ENCODE measurements around the gene SLC28A2.

Gene SLC28A2, protein sequence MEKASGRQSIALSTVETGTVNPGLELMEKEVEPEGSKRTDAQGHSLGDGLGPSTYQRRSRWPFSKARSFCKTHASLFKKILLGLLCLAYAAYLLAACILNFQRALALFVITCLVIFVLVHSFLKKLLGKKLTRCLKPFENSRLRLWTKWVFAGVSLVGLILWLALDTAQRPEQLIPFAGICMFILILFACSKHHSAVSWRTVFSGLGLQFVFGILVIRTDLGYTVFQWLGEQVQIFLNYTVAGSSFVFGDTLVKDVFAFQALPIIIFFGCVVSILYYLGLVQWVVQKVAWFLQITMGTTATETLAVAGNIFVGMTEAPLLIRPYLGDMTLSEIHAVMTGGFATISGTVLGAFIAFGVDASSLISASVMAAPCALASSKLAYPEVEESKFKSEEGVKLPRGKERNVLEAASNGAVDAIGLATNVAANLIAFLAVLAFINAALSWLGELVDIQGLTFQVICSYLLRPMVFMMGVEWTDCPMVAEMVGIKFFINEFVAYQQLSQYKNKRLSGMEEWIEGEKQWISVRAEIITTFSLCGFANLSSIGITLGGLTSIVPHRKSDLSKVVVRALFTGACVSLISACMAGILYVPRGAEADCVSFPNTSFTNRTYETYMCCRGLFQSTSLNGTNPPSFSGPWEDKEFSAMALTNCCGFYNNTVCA

DNA sequence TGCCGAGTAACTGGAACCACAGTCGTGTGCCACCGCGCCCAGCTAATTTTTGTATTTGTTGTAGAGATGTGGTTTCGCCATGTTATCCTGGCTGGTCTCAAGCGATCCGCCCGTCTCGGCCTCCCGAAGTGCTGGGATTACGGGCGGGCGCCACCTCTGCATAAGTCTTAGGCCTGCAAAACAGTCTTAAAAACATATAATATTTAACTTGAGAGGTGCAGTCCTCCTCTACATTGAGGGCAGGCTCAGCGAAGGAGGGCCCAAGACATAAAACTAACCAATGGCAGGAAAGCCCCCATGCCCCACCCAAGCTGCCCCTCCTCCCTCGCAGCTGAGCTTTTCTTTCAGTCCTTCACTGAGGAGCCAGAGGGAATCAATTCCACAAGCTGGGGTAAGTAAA is at the start of gene SLC28A2:
Gene SLC28A2 (plus strand): TSS at position 347 of the 400 bp plus-strand sequence. CDS start 982 bp downstream, outside the sequence.
- Mint-ChIP-seq H3K36me3 (ENCODE audit: low read depth) (no peaks in the 10 kb centered on the region), H3K4me1 (no peaks in the 10 kb centered on the region), H3K27ac (no peak within 1 kb of the TSS), H3K9me3 (peaks cover under 1% of the 10 kb centered on the region), H3K4me3 (no peak within 1 kb of the TSS), H3K27me3 (ENCODE audit: low read depth, poor library complexity) (no peaks in the 10 kb centered on the region)
- DNase-seq: no peak
- TF ChIP-seq, protein P1, sequence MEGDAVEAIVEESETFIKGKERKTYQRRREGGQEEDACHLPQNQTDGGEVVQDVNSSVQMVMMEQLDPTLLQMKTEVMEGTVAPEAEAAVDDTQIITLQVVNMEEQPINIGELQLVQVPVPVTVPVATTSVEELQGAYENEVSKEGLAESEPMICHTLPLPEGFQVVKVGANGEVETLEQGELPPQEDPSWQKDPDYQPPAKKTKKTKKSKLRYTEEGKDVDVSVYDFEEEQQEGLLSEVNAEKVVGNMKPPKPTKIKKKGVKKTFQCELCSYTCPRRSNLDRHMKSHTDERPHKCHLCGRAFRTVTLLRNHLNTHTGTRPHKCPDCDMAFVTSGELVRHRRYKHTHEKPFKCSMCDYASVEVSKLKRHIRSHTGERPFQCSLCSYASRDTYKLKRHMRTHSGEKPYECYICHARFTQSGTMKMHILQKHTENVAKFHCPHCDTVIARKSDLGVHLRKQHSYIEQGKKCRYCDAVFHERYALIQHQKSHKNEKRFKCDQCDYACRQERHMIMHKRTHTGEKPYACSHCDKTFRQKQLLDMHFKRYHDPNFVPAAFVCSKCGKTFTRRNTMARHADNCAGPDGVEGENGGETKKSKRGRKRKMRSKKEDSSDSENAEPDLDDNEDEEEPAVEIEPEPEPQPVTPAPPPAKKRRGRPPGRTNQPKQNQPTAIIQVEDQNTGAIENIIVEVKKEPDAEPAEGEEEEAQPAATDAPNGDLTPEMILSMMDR (IDR thresholded peaks at IDR 0.05): no peak

DNA sequence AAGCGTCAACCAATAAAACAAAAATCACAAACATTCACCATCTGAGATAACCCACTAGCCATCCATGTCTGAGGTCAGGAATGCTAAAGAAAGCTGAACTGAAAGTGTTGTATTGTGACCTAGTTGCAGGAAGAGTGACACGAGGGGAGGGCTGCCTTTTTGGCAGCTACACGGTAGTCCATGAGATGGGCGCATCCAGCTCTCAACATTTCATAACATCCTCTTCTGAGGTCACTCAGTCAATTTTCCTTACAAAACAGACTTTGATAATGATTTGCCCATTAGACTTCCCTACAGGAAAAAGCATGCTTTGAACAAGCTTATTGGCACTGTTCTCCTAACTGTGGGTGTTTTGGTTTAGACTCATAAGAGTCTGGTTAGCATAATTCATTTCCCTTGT is 48.9 kb upstream of the SLC28A2 start:
- TF ChIP-seq, protein P1 (IDR thresholded peaks at IDR 0.05): no peak
- Mint-ChIP-seq H3K36me3 (ENCODE audit: low read depth) (no peaks in the 10 kb centered on the region), H3K9me3 (no peaks in the 10 kb centered on the region), H3K4me1 (peaks cover 3% of the 10 kb centered on the region), H3K4me3 (no peak overlapping the region), H3K27ac (no peak overlapping the region), H3K27me3 (ENCODE audit: low read depth, poor library complexity) (peaks cover 29% of the 10 kb centered on the region)
- no peak for DNase-seq

DNA sequence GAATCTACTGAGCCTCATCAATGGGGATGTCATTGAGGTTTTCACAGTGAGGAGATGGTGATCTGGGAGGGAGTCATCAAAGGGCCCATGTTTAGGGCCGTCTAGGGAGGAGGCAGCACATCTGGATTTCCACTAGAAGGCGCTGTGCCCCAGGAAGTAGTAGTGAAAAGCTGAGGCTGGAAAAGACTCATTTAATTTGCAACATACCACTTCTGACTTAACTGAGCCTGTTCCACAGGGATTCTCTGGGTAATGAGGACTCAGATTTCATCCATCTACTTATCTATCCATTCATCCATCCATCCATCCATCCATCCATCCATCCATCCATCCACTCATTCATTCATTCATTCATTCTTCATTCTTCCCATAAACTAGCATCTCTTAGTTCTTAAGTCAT is 46.8 kb upstream of the SLC28A2 start:
- Mint-ChIP-seq H3K27me3 (ENCODE audit: low read depth, poor library complexity) (peaks cover 30% of the 10 kb centered on the region), H3K4me1 (peaks cover 3% of the 10 kb centered on the region), H3K9me3 (no peaks in the 10 kb centered on the region), H3K36me3 (ENCODE audit: low read depth) (no peaks in the 10 kb centered on the region), H3K27ac (no peak overlapping the region), H3K4me3 (no peak overlapping the region)
- DNase-seq: peak; percentile 76
- TF ChIP-seq, protein P1 (IDR thresholded peaks at IDR 0.05): peak; percentile 92

DNA sequence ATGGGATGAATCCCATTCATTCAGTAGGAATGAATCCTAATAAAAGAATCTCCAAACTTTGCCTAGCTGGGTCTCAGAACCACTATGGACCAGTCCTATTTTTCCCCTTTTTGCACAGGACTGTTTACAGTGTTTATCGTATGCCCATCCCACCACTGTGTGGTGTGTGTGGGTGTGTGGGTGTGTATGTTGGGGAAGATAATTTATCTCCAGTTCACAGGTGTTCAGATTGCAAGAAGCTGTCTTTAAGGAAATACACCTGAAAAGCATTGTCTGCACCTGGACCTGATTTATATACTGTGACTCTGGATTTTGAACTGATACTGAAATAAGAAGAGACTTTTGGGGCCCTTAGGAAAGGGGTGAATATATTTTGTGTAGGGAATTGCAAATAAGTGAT is 39.5 kb upstream of the SLC28A2 start:
- peaks cover 25% of the 10 kb centered on the region for H3K27me3 Mint-ChIP-seq (ENCODE audit: low read depth, poor library complexity)
- no peaks in the 10 kb centered on the region for H3K36me3 Mint-ChIP-seq (ENCODE audit: low read depth)
- H3K4me1 Mint-ChIP-seq: no peaks in the 10 kb centered on the region
- no peak overlapping the region for H3K4me3 Mint-ChIP-seq
- DNase-seq: no peak
- no peaks in the 10 kb centered on the region for H3K9me3 Mint-ChIP-seq
- no peak overlapping the region for H3K27ac Mint-ChIP-seq
- TF ChIP-seq, protein P1 (IDR thresholded peaks at IDR 0.05): no peak

DNA sequence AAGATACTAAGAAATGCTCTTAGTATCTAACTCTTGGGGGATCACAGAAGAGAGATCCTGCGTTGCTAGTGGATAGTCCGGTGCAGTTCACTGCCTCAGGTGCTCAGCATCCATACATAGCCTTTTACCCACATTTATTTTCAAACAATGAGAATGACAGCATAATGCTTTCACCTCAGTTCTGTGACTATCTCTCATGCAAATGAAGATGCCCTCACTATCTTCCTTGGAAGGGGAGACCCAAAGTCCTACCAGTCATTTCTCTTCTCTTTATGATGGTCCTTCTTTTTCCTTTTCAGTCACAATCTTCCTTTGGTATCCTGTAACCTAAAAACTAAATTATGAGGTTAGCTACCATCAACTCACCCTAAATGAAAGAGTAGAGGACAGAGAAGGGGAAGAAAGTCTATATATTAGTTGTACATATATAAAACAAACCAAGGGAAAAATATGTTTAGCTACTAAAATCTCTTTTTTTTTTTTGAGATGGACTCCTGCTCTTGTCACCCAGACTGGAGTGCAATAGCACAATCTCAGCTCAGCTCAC is 30.9 kb upstream of the SLC28A2 start:
- Mint-ChIP-seq H3K4me1 (no peaks in the 10 kb centered on the region), H3K27ac (no peak overlapping the region), H3K4me3 (no peak overlapping the region), H3K36me3 (ENCODE audit: low read depth) (no peaks in the 10 kb centered on the region), H3K9me3 (no peaks in the 10 kb centered on the region), H3K27me3 (ENCODE audit: low read depth, poor library complexity) (peaks cover 43% of the 10 kb centered on the region)
- no peak for DNase-seq
- TF ChIP-seq, protein P1 (IDR thresholded peaks at IDR 0.05): no peak
